ENCODE data around the gene BRSK2.

DNA sequence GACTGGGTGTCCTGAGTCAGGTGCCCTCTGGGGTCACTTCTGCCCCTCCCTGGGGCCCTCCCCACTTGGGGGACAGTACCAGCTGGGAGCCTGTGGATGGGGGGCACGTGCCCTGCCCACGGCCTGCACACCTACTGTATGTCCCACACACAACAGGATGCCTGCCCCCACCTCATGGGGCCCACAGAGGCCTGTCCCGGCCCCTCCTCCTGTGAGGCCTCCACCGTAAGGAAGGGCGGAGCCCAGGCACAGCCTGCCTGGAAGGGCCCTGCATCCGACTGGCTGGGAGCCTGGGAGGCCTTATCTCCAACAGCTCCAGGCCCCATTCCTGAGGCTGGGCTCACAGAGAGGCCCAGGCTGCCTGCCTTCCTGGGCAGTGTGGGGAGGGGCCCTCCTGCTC is 47.8 kb downstream of the BRSK2 start:
- no peak for TF ChIP-seq EZH2 (IDR thresholded peaks at IDR 0.05; ENCODE audit: borderline replicate concordance, low read length)
- TF ChIP-seq, protein P1, sequence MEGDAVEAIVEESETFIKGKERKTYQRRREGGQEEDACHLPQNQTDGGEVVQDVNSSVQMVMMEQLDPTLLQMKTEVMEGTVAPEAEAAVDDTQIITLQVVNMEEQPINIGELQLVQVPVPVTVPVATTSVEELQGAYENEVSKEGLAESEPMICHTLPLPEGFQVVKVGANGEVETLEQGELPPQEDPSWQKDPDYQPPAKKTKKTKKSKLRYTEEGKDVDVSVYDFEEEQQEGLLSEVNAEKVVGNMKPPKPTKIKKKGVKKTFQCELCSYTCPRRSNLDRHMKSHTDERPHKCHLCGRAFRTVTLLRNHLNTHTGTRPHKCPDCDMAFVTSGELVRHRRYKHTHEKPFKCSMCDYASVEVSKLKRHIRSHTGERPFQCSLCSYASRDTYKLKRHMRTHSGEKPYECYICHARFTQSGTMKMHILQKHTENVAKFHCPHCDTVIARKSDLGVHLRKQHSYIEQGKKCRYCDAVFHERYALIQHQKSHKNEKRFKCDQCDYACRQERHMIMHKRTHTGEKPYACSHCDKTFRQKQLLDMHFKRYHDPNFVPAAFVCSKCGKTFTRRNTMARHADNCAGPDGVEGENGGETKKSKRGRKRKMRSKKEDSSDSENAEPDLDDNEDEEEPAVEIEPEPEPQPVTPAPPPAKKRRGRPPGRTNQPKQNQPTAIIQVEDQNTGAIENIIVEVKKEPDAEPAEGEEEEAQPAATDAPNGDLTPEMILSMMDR (conservative IDR thresholded peaks at IDR 0.05 in 1 of 2, IDR thresholded peaks at IDR 0.05 in 1 of 2; ENCODE audit: extremely low read depth in 1 of 2, insufficient read depth in 1 of 2, low read depth in 1 of 2, low read length in 2 of 2): no peak
